Measurements from ENCODE around the gene S100A12.

The S100A12 gene

DNA sequence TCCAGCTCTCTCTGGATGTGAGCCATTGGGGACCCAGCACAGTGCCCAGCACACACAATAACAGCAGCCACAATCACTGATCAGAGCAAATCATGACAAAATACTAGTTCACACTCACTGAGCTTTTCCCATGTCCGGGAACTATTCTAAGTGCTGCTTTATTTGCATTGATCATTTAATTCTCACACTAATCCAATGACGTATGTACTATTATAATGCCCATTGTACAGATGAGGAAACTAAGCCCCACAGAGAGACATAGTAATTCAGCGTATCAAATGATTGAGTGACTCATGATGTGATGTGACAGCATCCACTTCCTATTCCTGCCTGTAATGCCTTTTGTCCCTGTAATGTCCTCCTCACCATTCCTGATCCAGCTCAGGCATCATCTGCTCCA is 17.4 kb upstream of the S100A12 start:
- WGBS, 2 donors (ENCODE audit: extremely low coverage in 2 of 2, insufficient read length in 2 of 2, insufficient replicate concordance in 1 of 2) = no CpG with 5 or more reads among the region's 3 CpGs
- H3K27me3 ChIP-seq (ENCODE audit: control insufficient read depth in 3 of 3, insufficient read depth in 3 of 3, low read depth in 1 of 3, low read length in 3 of 3) = peaks cover 0 to 42% (median 0%) of the 10 kb centered on the region in 3 experiments
- no peak overlapping the region for H3K9ac ChIP-seq (ENCODE audit: low read depth, low read length, poor library complexity)

DNA sequence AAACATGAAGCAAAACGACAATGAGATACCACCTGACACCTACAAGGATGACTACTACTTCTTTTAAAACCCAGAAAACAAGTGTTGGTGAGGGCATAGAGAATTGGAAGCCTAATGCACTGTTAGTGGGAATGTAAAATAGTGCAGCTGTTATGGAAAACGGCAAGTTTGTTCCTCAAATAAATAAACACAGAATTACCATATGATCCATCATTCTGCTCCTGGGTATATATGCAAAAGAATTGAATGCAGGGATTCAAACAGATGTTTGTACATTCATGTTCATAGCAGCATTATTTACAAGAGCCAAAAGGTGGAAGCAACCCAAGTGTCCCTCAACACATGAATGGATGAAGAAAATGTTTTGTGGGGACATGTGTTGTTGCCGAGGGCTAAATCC is 16.8 kb upstream of the S100A12 start:
- H3K9me3 ChIP-seq (replicated peaks in 1 of 2; ENCODE audit: control insufficient read depth in 2 of 2, insufficient read depth in 1 of 2, low read depth in 1 of 2, low read length in 2 of 2) = no peaks in the 10 kb centered on the region
- H3K27me3 ChIP-seq (ENCODE audit: control insufficient read depth in 3 of 3, insufficient read depth in 3 of 3, low read depth in 1 of 3, low read length in 3 of 3) = peaks cover 0 to 37% (median 0%) of the 10 kb centered on the region in 3 experiments
- no peak overlapping the region for H2AFZ ChIP-seq (ENCODE audit: low read length)
- no peak overlapping the region for H2BK5ac ChIP-seq (ENCODE audit: low read length)
- no peak overlapping the region for H3K27ac ChIP-seq (replicated peaks; ENCODE audit: low read length)
- no peak for DNase-seq (ENCODE audit: low spot score)
- no peak overlapping the region for H4K8ac ChIP-seq (ENCODE audit: low read depth, low read length)
- H3K4ac ChIP-seq (ENCODE audit: low read length) = no peak overlapping the region
- H4K91ac ChIP-seq (ENCODE audit: low read depth, low read length, poor library complexity) = no peak overlapping the region
- H3K4me2 ChIP-seq (ENCODE audit: insufficient read depth, low read length, poor library complexity, severe bottlenecking) = no peak overlapping the region
- H3K79me1 ChIP-seq (ENCODE audit: low read depth, low read length) = no peaks in the 10 kb centered on the region
- no CpG with 5 or more reads among the region's 3 CpGs for WGBS, 2 donors (ENCODE audit: extremely low coverage in 2 of 2, insufficient read length in 2 of 2, insufficient replicate concordance in 1 of 2)
- H3K36me3 ChIP-seq (replicated peaks in 1 of 2; ENCODE audit: control insufficient read depth in 2 of 2, insufficient read depth in 2 of 2, low read length in 2 of 2) = no peaks in the 10 kb centered on the region
- H3K18ac ChIP-seq (ENCODE audit: low read length) = no peak overlapping the region
- no peak overlapping the region for H3K14ac ChIP-seq (ENCODE audit: low read length)
- no peak overlapping the region for H3K4me3 ChIP-seq (ENCODE audit: low read length in 2 of 2)
- H2AK5ac ChIP-seq (ENCODE audit: low read depth, low read length) = no peak overlapping the region
- no peaks in the 10 kb centered on the region for H3K4me1 ChIP-seq (ENCODE audit: control insufficient read depth in 2 of 2, insufficient read depth in 1 of 2, low read depth in 1 of 2, low read length in 2 of 2)
- no peak overlapping the region for H3K9ac ChIP-seq (ENCODE audit: low read depth, low read length, poor library complexity)
- H2BK15ac ChIP-seq (ENCODE audit: low read length) = no peak overlapping the region
- no peak overlapping the region for H2BK12ac ChIP-seq (ENCODE audit: low read length)
- H3K23ac ChIP-seq (ENCODE audit: low read depth, low read length, poor library complexity) = no peak overlapping the region
- H2BK120ac ChIP-seq (ENCODE audit: low read depth, low read length) = no peak overlapping the region

More for the DNA sequence above, 17.4 kb upstream of the S100A12 start:
- Histone ChIP-seq H3K14ac (ENCODE audit: low read length) (no peak overlapping the region), H2BK12ac (ENCODE audit: low read length) (no peak overlapping the region), H3K18ac (ENCODE audit: low read length) (no peak overlapping the region), H2AK5ac (ENCODE audit: low read depth, low read length) (no peak overlapping the region), H3K4me1 (ENCODE audit: control insufficient read depth in 2 of 2, insufficient read depth in 1 of 2, low read depth in 1 of 2, low read length in 2 of 2) (no peaks in the 10 kb centered on the region), H2BK5ac (ENCODE audit: low read length) (no peak overlapping the region), H3K4me3 (ENCODE audit: low read length in 2 of 2) (no peak overlapping the region), H3K4ac (ENCODE audit: low read length) (no peak overlapping the region), H3K36me3 (replicated peaks in 1 of 2; ENCODE audit: control insufficient read depth in 2 of 2, insufficient read depth in 2 of 2, low read length in 2 of 2) (no peaks in the 10 kb centered on the region), H2BK15ac (ENCODE audit: low read length) (no peak overlapping the region), H3K27ac (replicated peaks; ENCODE audit: low read length) (no peak overlapping the region), H4K8ac (ENCODE audit: low read depth, low read length) (no peak overlapping the region), H2AFZ (ENCODE audit: low read length) (no peak overlapping the region), H2BK120ac (ENCODE audit: low read depth, low read length) (no peak overlapping the region), H3K79me1 (ENCODE audit: low read depth, low read length) (no peaks in the 10 kb centered on the region), H4K91ac (ENCODE audit: low read depth, low read length, poor library complexity) (no peak overlapping the region), H3K4me2 (ENCODE audit: insufficient read depth, low read length, poor library complexity, severe bottlenecking) (no peak overlapping the region), H3K9me3 (replicated peaks in 1 of 2; ENCODE audit: control insufficient read depth in 2 of 2, insufficient read depth in 1 of 2, low read depth in 1 of 2, low read length in 2 of 2) (no peaks in the 10 kb centered on the region), H3K23ac (ENCODE audit: low read depth, low read length, poor library complexity) (no peak overlapping the region)
- no peak for DNase-seq (ENCODE audit: low spot score)

DNA sequence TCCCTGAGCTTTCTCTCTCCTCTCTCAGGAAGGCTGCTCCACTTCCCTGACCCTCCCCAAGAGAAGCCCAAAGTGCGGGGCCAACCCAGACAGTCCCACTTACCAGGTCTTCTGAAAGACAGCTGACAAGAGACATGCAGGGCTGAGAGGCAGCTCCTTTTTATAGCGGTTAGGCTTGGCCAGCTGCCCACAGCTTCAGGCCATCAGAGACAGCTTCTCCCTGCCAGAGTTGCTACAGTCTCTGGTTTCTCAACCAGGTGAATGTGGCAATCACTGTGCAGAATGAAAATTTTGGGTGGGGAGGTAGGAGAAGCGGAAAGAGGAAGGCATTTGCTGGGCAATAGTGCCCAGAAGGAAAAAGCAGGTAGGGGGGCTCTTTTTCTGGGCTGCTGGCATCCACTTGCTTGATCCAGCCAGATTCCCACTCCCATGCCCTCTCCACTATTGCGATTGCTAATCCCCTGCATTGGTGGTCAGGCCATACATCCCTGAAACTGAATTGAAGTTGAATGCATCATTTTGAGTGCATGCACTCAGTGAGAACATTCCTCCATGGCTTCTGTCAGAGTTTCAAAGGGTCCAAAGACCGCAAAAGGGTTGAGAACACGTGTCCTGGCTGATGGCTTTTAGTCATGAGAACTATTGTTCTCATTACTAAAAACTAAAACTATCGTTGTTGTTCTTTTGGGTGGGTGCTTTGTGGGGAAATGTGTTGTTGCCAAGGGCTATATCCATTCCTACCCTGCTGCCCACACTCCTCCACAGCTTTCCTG is 15.7 kb upstream of the S100A12 start, which contains the start of gene S100A8:
TSS of gene S100A8 (minus strand) at position 136 of the 773 bp plus-strand sequence. CDS start 538 bp downstream, outside the sequence.
- H3K36me3 ChIP-seq (replicated peaks in 1 of 2; ENCODE audit: control insufficient read depth in 2 of 2, insufficient read depth in 2 of 2, low read length in 2 of 2) = no peaks in the 10 kb centered on the region
- H3K27me3 ChIP-seq (ENCODE audit: control insufficient read depth in 3 of 3, insufficient read depth in 3 of 3, low read depth in 1 of 3, low read length in 3 of 3) = peaks cover 0 to 31% (median 0%) of the 10 kb centered on the region in 3 experiments
- no peak within 1 kb of the TSS for H2BK5ac ChIP-seq (ENCODE audit: low read length)
- H2BK12ac ChIP-seq (ENCODE audit: low read length) = no peak within 1 kb of the TSS
- H3K9ac ChIP-seq (ENCODE audit: low read depth, low read length, poor library complexity) = no peak within 1 kb of the TSS
- H3K27ac ChIP-seq (replicated peaks; ENCODE audit: low read length) = no peak within 1 kb of the TSS
- H3K9me3 ChIP-seq (replicated peaks in 1 of 2; ENCODE audit: control insufficient read depth in 2 of 2, insufficient read depth in 1 of 2, low read depth in 1 of 2, low read length in 2 of 2) = no peaks in the 10 kb centered on the region
- no peak within 1 kb of the TSS for H3K4me3 ChIP-seq (ENCODE audit: low read length in 2 of 2)
- H2BK120ac ChIP-seq (ENCODE audit: low read depth, low read length) = no peak within 1 kb of the TSS
- H4K8ac ChIP-seq (ENCODE audit: low read depth, low read length) = no peak within 1 kb of the TSS
- no peaks in the 10 kb centered on the region for H3K4me1 ChIP-seq (ENCODE audit: control insufficient read depth in 2 of 2, insufficient read depth in 1 of 2, low read depth in 1 of 2, low read length in 2 of 2)
- H3K14ac ChIP-seq (ENCODE audit: low read length) = no peak within 1 kb of the TSS
- H2AK5ac ChIP-seq (ENCODE audit: low read depth, low read length) = no peak within 1 kb of the TSS
- no peak within 1 kb of the TSS for H3K18ac ChIP-seq (ENCODE audit: low read length)
- H3K4ac ChIP-seq (ENCODE audit: low read length) = no peak within 1 kb of the TSS
- H2AFZ ChIP-seq (ENCODE audit: low read length) = no peak within 1 kb of the TSS
- no peak within 1 kb of the TSS for H2BK15ac ChIP-seq (ENCODE audit: low read length)
- no peak within 1 kb of the TSS for H3K23ac ChIP-seq (ENCODE audit: low read depth, low read length, poor library complexity)
- no peaks in the 10 kb centered on the region for H3K79me1 ChIP-seq (ENCODE audit: low read depth, low read length)
- H3K4me2 ChIP-seq (ENCODE audit: insufficient read depth, low read length, poor library complexity, severe bottlenecking) = no peak within 1 kb of the TSS
- DNase-seq (ENCODE audit: low spot score) = no peak
- no CpG with 5 or more reads among the region's 7 CpGs for WGBS, 2 donors (ENCODE audit: extremely low coverage in 2 of 2, insufficient read length in 2 of 2, insufficient replicate concordance in 1 of 2)
- no peak within 1 kb of the TSS for H4K91ac ChIP-seq (ENCODE audit: low read depth, low read length, poor library complexity)

DNA sequence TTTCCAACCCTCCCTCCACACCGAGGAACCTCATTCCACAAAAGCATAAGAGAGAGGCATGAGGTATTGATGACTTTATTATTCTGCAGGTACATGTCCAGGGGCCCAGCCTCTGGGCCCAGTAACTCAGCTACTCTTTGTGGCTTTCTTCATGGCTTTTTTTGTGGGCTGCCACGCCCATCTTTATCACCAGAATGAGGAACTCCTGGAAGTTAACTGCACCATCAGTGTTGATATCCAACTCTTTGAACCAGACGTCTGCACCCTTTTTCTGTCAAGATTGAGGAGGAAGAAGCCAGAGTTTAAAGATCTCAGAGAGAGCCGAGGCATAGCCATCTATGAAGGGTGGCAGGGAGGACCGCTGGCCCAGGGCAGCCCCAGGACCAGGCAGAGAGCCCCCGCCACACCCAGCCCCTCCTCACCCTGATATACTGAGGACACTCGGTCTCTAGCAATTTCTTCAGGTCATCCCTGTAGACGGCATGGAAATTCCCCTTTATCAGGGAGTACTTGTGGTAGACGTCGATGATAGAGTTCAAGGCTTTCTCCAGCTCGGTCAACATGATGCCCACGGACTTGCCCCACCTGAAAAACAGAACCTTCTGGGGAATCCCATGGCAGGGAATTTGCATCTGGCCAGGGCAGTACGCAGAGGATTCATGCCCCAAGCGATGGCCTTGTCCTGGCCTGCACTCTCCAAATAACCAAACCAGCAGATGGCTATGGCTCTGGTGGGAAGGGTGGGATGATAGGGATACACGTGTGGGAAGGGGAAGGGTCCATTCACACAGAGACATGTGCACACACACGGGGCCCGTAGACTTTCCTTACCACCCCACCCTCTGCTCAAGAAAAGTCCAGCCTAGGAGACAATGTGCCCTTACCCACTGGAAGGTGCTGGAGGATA is 14.8 kb upstream of the S100A12 start:
- H2BK5ac ChIP-seq (ENCODE audit: low read length) = no peak overlapping the region
- H2AK5ac ChIP-seq (ENCODE audit: low read depth, low read length) = no peak overlapping the region
- H3K79me1 ChIP-seq (ENCODE audit: low read depth, low read length) = no peaks in the 10 kb centered on the region
- no peak overlapping the region for H3K9ac ChIP-seq (ENCODE audit: low read depth, low read length, poor library complexity)
- no peak overlapping the region for H3K4me3 ChIP-seq (ENCODE audit: low read length in 2 of 2)
- H3K4ac ChIP-seq (ENCODE audit: low read length) = no peak overlapping the region
- H4K8ac ChIP-seq (ENCODE audit: low read depth, low read length) = no peak overlapping the region
- H3K36me3 ChIP-seq (replicated peaks in 1 of 2; ENCODE audit: control insufficient read depth in 2 of 2, insufficient read depth in 2 of 2, low read length in 2 of 2) = no peaks in the 10 kb centered on the region
- no peak overlapping the region for H3K4me2 ChIP-seq (ENCODE audit: insufficient read depth, low read length, poor library complexity, severe bottlenecking)
- no peak overlapping the region for H3K27ac ChIP-seq (replicated peaks; ENCODE audit: low read length)
- H4K91ac ChIP-seq (ENCODE audit: low read depth, low read length, poor library complexity) = no peak overlapping the region
- H2AFZ ChIP-seq (ENCODE audit: low read length) = no peak overlapping the region
- no peak overlapping the region for H3K23ac ChIP-seq (ENCODE audit: low read depth, low read length, poor library complexity)
- no peak overlapping the region for H3K14ac ChIP-seq (ENCODE audit: low read length)
- H3K9me3 ChIP-seq (replicated peaks in 1 of 2; ENCODE audit: control insufficient read depth in 2 of 2, insufficient read depth in 1 of 2, low read depth in 1 of 2, low read length in 2 of 2) = no peaks in the 10 kb centered on the region
- WGBS, 2 donors (ENCODE audit: extremely low coverage in 2 of 2, insufficient read length in 2 of 2, insufficient replicate concordance in 1 of 2) = no CpG with 5 or more reads among the region's 17 CpGs
- no peak overlapping the region for H3K18ac ChIP-seq (ENCODE audit: low read length)
- no peak overlapping the region for H2BK12ac ChIP-seq (ENCODE audit: low read length)
- no peaks in the 10 kb centered on the region for H3K4me1 ChIP-seq (ENCODE audit: control insufficient read depth in 2 of 2, insufficient read depth in 1 of 2, low read depth in 1 of 2, low read length in 2 of 2)
- H3K27me3 ChIP-seq (ENCODE audit: control insufficient read depth in 3 of 3, insufficient read depth in 3 of 3, low read depth in 1 of 3, low read length in 3 of 3) = peaks cover 0 to 22% (median 0%) of the 10 kb centered on the region in 3 experiments
- no peak overlapping the region for H2BK15ac ChIP-seq (ENCODE audit: low read length)
- no peak for DNase-seq (ENCODE audit: low spot score)
- no peak overlapping the region for H2BK120ac ChIP-seq (ENCODE audit: low read depth, low read length)
